Activated effector memory CD4-positive, alpha-beta T cell treated with Interleukin-2 at 50 U/mL for 16 hours (primary cell): ENCODE data around the gene RAB20.

Source experiments
- DNase-seq: peaks from one replicate; pipeline ENCODE4 v3.0.0-alpha.2; 2020

RAB20 gene

GRCh38 chr13:110486061-110486715 is 75.3 kb downstream of the RAB20 start:
- no peak for DNase-seq

- no peak for DNase-seq
Measured at GRCh38 chr13:110485604-110486003, 75.9 kb downstream of the RAB20 start.

GRCh38 chr13:110484290-110485048 is 77.1 kb downstream of the RAB20 start:
- DNase-seq = no peak

GRCh38 chr13:110483386-110483968 is 78.0 kb downstream of the RAB20 start:
- DNase-seq = no peak

GRCh38 chr13:110480161-110480560 is 81.4 kb downstream of the RAB20 start:
- no peak for DNase-seq

GRCh38 chr13:110479648-110480047 is 81.9 kb downstream of the RAB20 start:
- no peak for DNase-seq

- no peak for DNase-seq
Measured at GRCh38 chr13:110479215-110479545, 82.3 kb downstream of the RAB20 start.

- no peak for DNase-seq
Measured at GRCh38 chr13:110478405-110479214, 82.9 kb downstream of the RAB20 start.

- no peak for DNase-seq
Measured at GRCh38 chr13:110477706-110478245, 83.7 kb downstream of the RAB20 start.

GRCh38 chr13:110476220-110476617 is 85.3 kb downstream of the RAB20 start:
- DNase-seq = no peak

- no peak for DNase-seq
Measured at GRCh38 chr13:110475550-110476219, 85.8 kb downstream of the RAB20 start.

- no peak for DNase-seq
Measured at GRCh38 chr13:110475117-110475516, 86.4 kb downstream of the RAB20 start.

GRCh38 chr13:110474713-110475112 is 86.8 kb downstream of the RAB20 start:
- DNase-seq = no peak
